ENCODE results near the gene EVC2.

Gene EVC2

GRCh38 chr4:5561286-5561685 lies 147.1 kb downstream of the EVC2 start:
- Histone ChIP-seq H3K27ac (no peak overlapping the region), H3K9me3 (ENCODE audit: control insufficient read depth, low read length) (peaks cover 3% of the 10 kb centered on the region), H2AFZ (no peak overlapping the region), H3K27me3 (ENCODE audit: control insufficient read depth, insufficient read depth, low read length) (no peaks in the 10 kb centered on the region), H3K4me3 (ENCODE audit: low read depth, low read length) (no peak overlapping the region), H3K36me3 (ENCODE audit: control insufficient read depth, insufficient read depth, low read length) (no peaks in the 10 kb centered on the region), H3K4me2 (ENCODE audit: low read length) (no peak overlapping the region), H3K4me1 (no peaks in the 10 kb centered on the region), H3K79me2 (no peaks in the 10 kb centered on the region), H3K9ac (no peak overlapping the region)
- no peak for TF ChIP-seq CTCF (IDR thresholded peaks at IDR 0.05)

- Histone ChIP-seq H3K79me2 (no peaks in the 10 kb centered on the region), H3K27me3 (ENCODE audit: control insufficient read depth, insufficient read depth, low read length) (no peaks in the 10 kb centered on the region)
Observed at GRCh38 chr4:5558502-5558901, 149.9 kb downstream of the EVC2 start.

GRCh38 chr4:5554376-5554775 lies 154.0 kb downstream of the EVC2 start:
- Histone ChIP-seq H3K27ac (no peak overlapping the region), H3K36me3 (ENCODE audit: control insufficient read depth, insufficient read depth, low read length) (no peaks in the 10 kb centered on the region), H3K27me3 (ENCODE audit: control insufficient read depth, insufficient read depth, low read length) (no peaks in the 10 kb centered on the region), H3K9ac (no peak overlapping the region), H3K4me3 (ENCODE audit: low read depth, low read length) (no peak overlapping the region), H3K9me3 (ENCODE audit: control insufficient read depth, low read length) (peaks cover 3% of the 10 kb centered on the region), H3K79me2 (no peaks in the 10 kb centered on the region), H2AFZ (no peak overlapping the region), H3K4me2 (ENCODE audit: low read length) (no peak overlapping the region), H3K4me1 (no peaks in the 10 kb centered on the region)
- no peak for TF ChIP-seq CTCF (IDR thresholded peaks at IDR 0.05)

More at GRCh38 chr4:5558502-5558901, 149.9 kb downstream of the EVC2 start:
- H3K4me1 ChIP-seq, result no peaks in the 10 kb centered on the region
- no peak overlapping the region for H3K27ac ChIP-seq
- TF ChIP-seq CTCF (IDR thresholded peaks at IDR 0.05), result no peak
- H3K4me3 ChIP-seq (ENCODE audit: low read depth, low read length), result no peak overlapping the region
- peaks cover 3% of the 10 kb centered on the region for H3K9me3 ChIP-seq (ENCODE audit: control insufficient read depth, low read length)
- H3K9ac ChIP-seq, result no peak overlapping the region
- H3K36me3 ChIP-seq (ENCODE audit: control insufficient read depth, insufficient read depth, low read length), result no peaks in the 10 kb centered on the region
- no peak overlapping the region for H2AFZ ChIP-seq
- H3K4me2 ChIP-seq (ENCODE audit: low read length), result no peak overlapping the region

GRCh38 chr4:5553801-5554200 lies 154.6 kb downstream of the EVC2 start:
- Histone ChIP-seq H3K79me2 (no peaks in the 10 kb centered on the region), H3K27ac (no peak overlapping the region), H3K4me1 (no peaks in the 10 kb centered on the region), H3K4me2 (ENCODE audit: low read length) (no peak overlapping the region), H3K9me3 (ENCODE audit: control insufficient read depth, low read length) (peaks cover 3% of the 10 kb centered on the region), H3K9ac (no peak overlapping the region), H3K4me3 (ENCODE audit: low read depth, low read length) (no peak overlapping the region), H2AFZ (no peak overlapping the region), H3K27me3 (ENCODE audit: control insufficient read depth, insufficient read depth, low read length) (no peaks in the 10 kb centered on the region), H3K36me3 (ENCODE audit: control insufficient read depth, insufficient read depth, low read length) (no peaks in the 10 kb centered on the region)
- TF ChIP-seq CTCF (IDR thresholded peaks at IDR 0.05), result no peak

GRCh38 chr4:5552451-5552850 lies 155.9 kb downstream of the EVC2 start:
- H3K79me2 ChIP-seq, result no peaks in the 10 kb centered on the region
- H3K27me3 ChIP-seq (ENCODE audit: control insufficient read depth, insufficient read depth, low read length), result no peaks in the 10 kb centered on the region
- no peak for TF ChIP-seq CTCF (IDR thresholded peaks at IDR 0.05)
- H3K9me3 ChIP-seq (ENCODE audit: control insufficient read depth, low read length), result peaks cover 2% of the 10 kb centered on the region
- H3K27ac ChIP-seq, result no peak overlapping the region
- H3K9ac ChIP-seq, result no peak overlapping the region
- no peaks in the 10 kb centered on the region for H3K36me3 ChIP-seq (ENCODE audit: control insufficient read depth, insufficient read depth, low read length)
- no peak overlapping the region for H3K4me2 ChIP-seq (ENCODE audit: low read length)
- H3K4me3 ChIP-seq (ENCODE audit: low read depth, low read length), result no peak overlapping the region
- H2AFZ ChIP-seq, result no peak overlapping the region
- no peaks in the 10 kb centered on the region for H3K4me1 ChIP-seq

Measured in parathyroid adenoma (tissue), 2 donors.